PC-3 (cell line): ENCODE results near the gene PEX14. TPM values are rescaled to one million over a fixed set of nuclear protein-coding genes. Genes with fewer than 3 reads are reported as not detected.
A peak's percentile ranks its signal among the peaks of the same experiment; 100 is the strongest.

Experiments used
- ATAC-seq: fragments of 200-7000 bp; cut with Tn5 transposase; 2 replicates; pipeline ENCODE4 v1.9.1; 2020; ENCODE audit warnings: mild to moderate bottlenecking, moderate library complexity
- BruUV-seq: library from RNA; stranded (reverse); fragments of 400-500 nt; replicated peaks from 2 replicates; lab custom pipeline; 2021; lab: Mats Ljungman, UMichigan
- CTCF ChIA-PET: fragments of 300-600 bp; sonication (Branson Sonifier 250); formaldehyde crosslinking; loops from one replicate; lab custom pipeline; 2022; ENCODE audit warnings: antibody characterized with exemption; lab: Charles Lee
- POLR2A ChIA-PET: fragments of 300-600 bp; sonication (Branson Sonifier 250); formaldehyde crosslinking; loops from one replicate; lab custom pipeline; 2022; ENCODE audit warnings: antibody characterized with exemption; ENCODE audit not compliant: unreplicated experiment; lab: Charles Lee
- DNase-seq: peaks from one replicate; pipeline ENCODE4 v3.0.0-alpha.2; 2015
- H2AFZ ChIP-seq: fragments of 300-600 bp; sonication (generic); 2 replicates; pipeline ENCODE4 v1.6.0; 2016; ENCODE audit warnings: antibody characterized with exemption, low read length
- H3F3A ChIP-seq: fragments of 300-600 bp; sonication (generic); one replicate; pipeline ENCODE4 v1.6.0; 2017; ENCODE audit warnings: antibody characterized with exemption, low read length, control low read depth, mild to moderate bottlenecking; ENCODE audit not compliant: unreplicated experiment
- H3K27ac ChIP-seq: fragments of 300-600 bp; sonication (generic); 2 replicates; pipeline ENCODE4 v1.5.1; 2016; ENCODE audit warnings: mild to moderate bottlenecking, low read length
- H3K27me3 ChIP-seq: fragments of 300-600 bp; sonication (generic); 2 replicates; pipeline ENCODE4 v1.6.1; 2016; ENCODE audit warnings: low read length, mixed read lengths
- H3K36me3 ChIP-seq: fragments of 300-600 bp; sonication (generic); 2 replicates; pipeline ENCODE4 v1.6.1; 2016; ENCODE audit warnings: low read depth, mixed run types, low read length, mixed read lengths
- H3K4me1 ChIP-seq: fragments of 300-600 bp; sonication (generic); 2 replicates; pipeline ENCODE4 v1.5.1; 2016; ENCODE audit warnings: low read length; ENCODE audit not compliant: insufficient read depth
- H3K4me2 ChIP-seq: fragments of 300-600 bp; sonication (generic); 2 replicates; pipeline ENCODE4 v1.6.0; 2016; ENCODE audit warnings: low read length
- H3K4me3 ChIP-seq: fragments of 300-600 bp; sonication (generic); 2 replicates; pipeline ENCODE4 v1.5.1; 2016; ENCODE audit warnings: mild to moderate bottlenecking, low read length, mixed read lengths
- H3K79me2 ChIP-seq: fragments of 300-600 bp; sonication (generic); 2 replicates; pipeline ENCODE4 v1.6.1; 2017; ENCODE audit warnings: low read length, mixed read lengths
- H3K9ac ChIP-seq: fragments of 300-600 bp; sonication (generic); 2 replicates; pipeline ENCODE4 v1.6.0; 2016; ENCODE audit warnings: mild to moderate bottlenecking, low read length
- H3K9me2 ChIP-seq: fragments of 300-600 bp; sonication (generic); replicated peaks from 2 replicates; pipeline ENCODE4 v1.6.1; 2016; ENCODE audit warnings: mixed run types, low read length, mixed read lengths
- H3K9me3 ChIP-seq: fragments of 300-600 bp; sonication (generic); 2 replicates; pipeline ENCODE4 v1.6.1; 2016; ENCODE audit warnings: low read length, mixed read lengths
- H4K20me1 ChIP-seq: fragments of 300-600 bp; sonication (generic); 2 replicates; pipeline ENCODE4 v1.6.1; 2016; ENCODE audit warnings: low read length, mixed read lengths
- EZH2 ChIP-seq: fragments of 300-600 bp; sonication (generic); IDR thresholded peaks from one replicate; pipeline ENCODE4 v1.6.1; 2017; ENCODE audit warnings: antibody characterized with exemption, mild to moderate bottlenecking, low read length; ENCODE audit not compliant: unreplicated experiment
- EZH2phosphoT487 ChIP-seq: fragments of 300-600 bp; sonication (generic); IDR thresholded peaks from 2 replicates; pipeline ENCODE4 v1.6.1; 2018; ENCODE audit warnings: mild to moderate bottlenecking, antibody characterized with exemption, low read length, borderline replicate concordance
- intact Hi-C: fragments of 100-400 bp; cut with micrococcal nuclease; formaldehyde crosslinking; loops from 2 replicates; pipeline ENCODE4 v1.9.0; 2023
- total RNA-seq: library from RNA; depleted of rRNA; stranded (reverse); fragments of >200 nt; gene quantifications from 2 replicates; pipeline ENCODE4 v1.2.3, GENCODE V29; 2014
- TF ChIP-seq, protein P1 (sequence below): fragments of 300-600 bp; sonication (generic); conservative IDR thresholded peaks from 2 replicates; pipeline ENCODE4 v1.5.1; 2017; ENCODE audit warnings: antibody characterized with exemption, low read depth, mild to moderate bottlenecking, low read length

Gene PEX14
- total RNA-seq, 1 experiment from 2014 or later: 24.9 TPM

DNA sequence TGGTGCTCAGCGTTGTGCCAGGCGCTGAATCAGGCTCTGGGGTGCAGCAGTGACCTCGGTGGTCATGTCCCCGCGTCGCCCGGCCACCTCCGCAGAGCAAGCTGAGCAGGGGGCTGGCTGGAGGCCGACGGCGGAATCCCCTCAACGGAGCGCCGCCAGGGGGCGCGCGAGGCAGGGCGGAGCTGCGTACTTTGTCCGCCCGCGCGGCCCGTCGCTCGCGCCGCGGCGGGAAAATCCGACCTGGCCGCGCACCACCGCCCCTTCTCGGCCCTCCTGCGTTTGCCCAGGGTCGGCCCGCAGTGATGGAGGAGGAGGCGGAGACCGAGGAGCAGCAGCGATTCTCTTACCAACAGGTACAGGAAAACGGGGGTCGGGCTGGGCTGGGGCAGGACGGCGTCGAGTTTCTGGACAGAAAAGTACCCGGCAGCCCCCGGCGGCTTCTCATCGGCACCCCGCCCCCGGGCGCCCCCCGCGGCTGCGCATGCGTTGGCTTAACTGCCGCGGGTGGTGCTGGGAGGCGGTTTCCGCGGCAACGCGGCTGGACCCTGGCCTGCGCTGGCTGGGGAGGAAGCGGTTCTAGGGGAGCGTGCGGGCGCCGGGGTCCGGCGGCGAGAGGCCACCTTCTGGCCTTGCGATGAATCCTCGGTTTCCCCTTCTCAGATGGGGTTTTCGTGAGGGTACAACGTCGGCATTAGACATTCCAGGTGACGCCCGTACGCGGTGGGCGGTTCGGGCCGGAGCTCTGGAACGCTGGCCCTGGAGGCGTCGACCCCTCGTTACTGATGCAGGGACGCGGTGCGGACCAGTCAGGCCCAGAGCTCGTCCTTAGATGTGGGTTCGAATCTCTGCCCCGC lies 44.3 kb upstream of the PEX14 start, which contains the start of gene CENPS:
Gene CENPS (plus strand): TSS at position 218 of the 854 bp plus-strand sequence. CDS start 85 bp downstream, at position 303.
- intact Hi-C loops: loop anchor here (1.0 kb wide), 2 partner anchors 42 to 64 kb away; partner anchors contain the start of gene DFFA
- H3K79me2 ChIP-seq: peaks cover 16% of the 10 kb centered on the region
- peaks cover 8% of the 10 kb centered on the region; the same call in 1 of the 2 replicates for H3K4me1 ChIP-seq
- H3K4me3 ChIP-seq: peak within 1 kb of the TSS; percentile 85
- H3K9me3 ChIP-seq: no peaks in the 10 kb centered on the region
- H3K27ac ChIP-seq: peak within 1 kb of the TSS; percentile 71
- ATAC-seq (peak; percentile 87), DNase-seq (peak; percentile 88)
- no peaks in the 10 kb centered on the region for H3K27me3 ChIP-seq
- CTCF ChIA-PET: interaction anchor here (0.7 to 1.9 kb wide), 2 partner anchors 43 to 170 kb away, joined by 4 to 7 read pairs; no protein-coding TSS in a partner anchor
- BruUV-seq: no TSS peak
- peak within 1 kb of the TSS; percentile 98 for H3K4me2 ChIP-seq
- H3K36me3 ChIP-seq: no peaks in the 10 kb centered on the region
- H3F3A ChIP-seq: no peaks in the 10 kb centered on the region
- no peaks in the 10 kb centered on the region for H3K9me2 ChIP-seq
- H3K9ac ChIP-seq: peak within 1 kb of the TSS; percentile 88
- H4K20me1 ChIP-seq: no peaks in the 10 kb centered on the region
- peak within 1 kb of the TSS; percentile 98 for H2AFZ ChIP-seq
- no peak for TF ChIP-seq EZH2phosphoT487
- TF ChIP-seq EZH2: no peak
- TF ChIP-seq, protein P1, sequence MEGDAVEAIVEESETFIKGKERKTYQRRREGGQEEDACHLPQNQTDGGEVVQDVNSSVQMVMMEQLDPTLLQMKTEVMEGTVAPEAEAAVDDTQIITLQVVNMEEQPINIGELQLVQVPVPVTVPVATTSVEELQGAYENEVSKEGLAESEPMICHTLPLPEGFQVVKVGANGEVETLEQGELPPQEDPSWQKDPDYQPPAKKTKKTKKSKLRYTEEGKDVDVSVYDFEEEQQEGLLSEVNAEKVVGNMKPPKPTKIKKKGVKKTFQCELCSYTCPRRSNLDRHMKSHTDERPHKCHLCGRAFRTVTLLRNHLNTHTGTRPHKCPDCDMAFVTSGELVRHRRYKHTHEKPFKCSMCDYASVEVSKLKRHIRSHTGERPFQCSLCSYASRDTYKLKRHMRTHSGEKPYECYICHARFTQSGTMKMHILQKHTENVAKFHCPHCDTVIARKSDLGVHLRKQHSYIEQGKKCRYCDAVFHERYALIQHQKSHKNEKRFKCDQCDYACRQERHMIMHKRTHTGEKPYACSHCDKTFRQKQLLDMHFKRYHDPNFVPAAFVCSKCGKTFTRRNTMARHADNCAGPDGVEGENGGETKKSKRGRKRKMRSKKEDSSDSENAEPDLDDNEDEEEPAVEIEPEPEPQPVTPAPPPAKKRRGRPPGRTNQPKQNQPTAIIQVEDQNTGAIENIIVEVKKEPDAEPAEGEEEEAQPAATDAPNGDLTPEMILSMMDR: peak; percentile 90
- POLR2A ChIA-PET: interaction anchor here (0.6 kb wide), 1 partner anchor 18 kb away, joined by 3 read pairs; no protein-coding TSS in a partner anchor

DNA sequence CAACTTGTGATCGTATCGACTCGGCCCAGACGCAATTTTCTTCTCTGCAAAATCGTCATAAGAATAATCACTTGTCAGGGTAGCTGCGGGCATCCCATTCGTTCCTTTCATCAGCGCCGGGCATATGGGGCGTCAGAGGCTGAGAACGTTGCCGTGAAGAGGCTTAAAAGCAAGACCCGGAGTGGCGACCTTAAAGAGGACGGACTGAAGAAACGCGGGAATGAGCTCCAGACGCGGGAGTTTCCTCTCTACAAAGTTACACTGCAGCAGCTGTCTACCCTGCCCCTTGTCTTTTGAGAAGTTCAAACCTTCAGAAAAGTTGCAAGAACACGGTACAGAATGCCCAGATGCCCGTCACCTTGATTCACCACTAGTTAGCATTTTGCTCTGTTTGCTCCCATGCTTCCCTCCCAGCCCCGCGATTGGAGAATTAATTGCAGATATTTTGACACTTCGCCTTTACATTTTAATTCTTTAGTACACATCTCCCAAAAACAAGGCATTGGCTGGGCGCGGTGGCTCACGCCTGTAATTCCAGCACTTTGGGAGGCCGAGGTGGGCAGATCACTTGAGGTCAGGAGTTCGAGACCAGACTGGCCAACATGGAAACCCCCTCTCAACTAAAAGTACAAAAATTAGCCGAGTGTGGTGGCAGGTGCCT lies 43.5 kb upstream of the PEX14 start:
- TSS peak; percentile 91 for BruUV-seq
- Histone ChIP-seq H3K36me3 (no peaks in the 10 kb centered on the region), H3K4me1 (peaks cover 8% of the 10 kb centered on the region; the same call in 1 of the 2 replicates), H3K4me3 (peak overlapping the region; percentile 85), H3K27ac (peak overlapping the region; percentile 71; the same call in 1 of the 2 replicates), H3F3A (no peaks in the 10 kb centered on the region), H3K27me3 (no peaks in the 10 kb centered on the region), H3K9me2 (no peaks in the 10 kb centered on the region), H2AFZ (peak overlapping the region; percentile 98), H3K79me2 (peaks cover 16% of the 10 kb centered on the region), H3K9me3 (no peaks in the 10 kb centered on the region), H3K9ac (peak overlapping the region; percentile 88), H3K4me2 (peak overlapping the region; percentile 98), H4K20me1 (no peaks in the 10 kb centered on the region)
- ATAC-seq (peak; percentile 11), DNase-seq (peak; percentile 15)
- POLR2A ChIA-PET: interaction anchor here (0.6 kb wide), 1 partner anchor 17 kb away, joined by 3 read pairs; no protein-coding TSS in a partner anchor
- CTCF ChIA-PET: interaction anchor here (1.9 kb wide), 1 partner anchor 44 kb away, joined by 7 read pairs; no protein-coding TSS in a partner anchor
- intact Hi-C loops: no loop called here
- TF ChIP-seq, protein P1: no peak
- TF ChIP-seq EZH2 (no peak), EZH2phosphoT487 (no peak)
